GM23248 (cell line): ENCODE data around the gene CBX1. TPM values are rescaled to one million over a fixed set of nuclear protein-coding genes. Genes with fewer than 3 reads are reported as not detected.

Source experiments
- DNase-seq: peaks from one replicate; pipeline ENCODE4 v3.0.0-alpha.2; 2015
- H2AFZ ChIP-seq: fragments of 200-600 bp; sonication (generic); 2 replicates; pipeline ENCODE4 v1.6.1; 2016; ENCODE audit warnings: antibody characterized with exemption
- H3F3A ChIP-seq: fragments of 200-600 bp; sonication (generic); 2 replicates; pipeline ENCODE4 v1.6.1; 2016; ENCODE audit warnings: mild to moderate bottlenecking, antibody characterized with exemption, mixed run types; ENCODE audit not compliant: insufficient read depth
- H3K27ac ChIP-seq: fragments of 200-600 bp; sonication (generic); 2 replicates; pipeline ENCODE4 v1.5.1; 2016; ENCODE audit warnings: mild to moderate bottlenecking
- H3K27me3 ChIP-seq: fragments of 200-600 bp; sonication (generic); replicated peaks from 2 replicates; pipeline ENCODE4 v1.6.1; 2016; ENCODE audit warnings: mild to moderate bottlenecking; ENCODE audit not compliant: insufficient read depth
- H3K36me3 ChIP-seq: fragments of 200-600 bp; sonication (generic); 2 replicates; pipeline ENCODE4 v1.6.1; 2016; ENCODE audit warnings: low read depth, mild to moderate bottlenecking
- H3K4me1 ChIP-seq: fragments of 200-600 bp; sonication (generic); 2 replicates; pipeline ENCODE4 v1.6.1; 2016; ENCODE audit warnings: mild to moderate bottlenecking; ENCODE audit not compliant: insufficient read depth
- H3K4me2 ChIP-seq: fragments of 200-600 bp; sonication (generic); one replicate; pipeline ENCODE4 v1.6.1; 2016; ENCODE audit warnings: mild to moderate bottlenecking; ENCODE audit not compliant: unreplicated experiment
- H3K4me3 ChIP-seq: fragments of 200-600 bp; sonication (generic); 2 replicates; pipeline ENCODE4 v1.5.1; 2016; ENCODE audit warnings: mild to moderate bottlenecking
- H3K79me2 ChIP-seq: fragments of 200-600 bp; sonication (generic); 2 replicates; pipeline ENCODE4 v1.6.1; 2016; ENCODE audit warnings: mild to moderate bottlenecking; ENCODE audit not compliant: insufficient read depth
- H3K9ac ChIP-seq: fragments of 200-600 bp; sonication (generic); 2 replicates; pipeline ENCODE4 v1.6.1; 2016; ENCODE audit warnings: mild to moderate bottlenecking
- H3K9me2 ChIP-seq: fragments of 200-600 bp; sonication (generic); 2 replicates; pipeline ENCODE4 v1.6.1; 2016; ENCODE audit warnings: mixed run types, mild to moderate bottlenecking, moderate library complexity; ENCODE audit not compliant: insufficient read depth
- H3K9me3 ChIP-seq: fragments of 200-600 bp; sonication (generic); one replicate; pipeline ENCODE4 v1.6.1; 2017; ENCODE audit warnings: low read depth
- H4K20me1 ChIP-seq: fragments of 200-600 bp; sonication (generic); 2 replicates; pipeline ENCODE4 v1.6.0; 2016; ENCODE audit not compliant: insufficient read depth
- EZH2 ChIP-seq: fragments of 200-600 bp; sonication (generic); IDR thresholded peaks from 2 replicates; pipeline ENCODE4 v1.6.1; 2018; ENCODE audit warnings: antibody characterized with exemption, mild to moderate bottlenecking; ENCODE audit not compliant: insufficient read depth, poor library complexity, severe bottlenecking
- EZH2phosphoT487 ChIP-seq: fragments of 200-600 bp; sonication (generic); IDR thresholded peaks from 2 replicates; pipeline ENCODE4 v1.6.1; 2018; ENCODE audit warnings: antibody characterized with exemption, moderate library complexity, mild to moderate bottlenecking, low read depth; ENCODE audit not compliant: insufficient read depth
- WGBS, 2 experiments: methylation state at CpG; one replicate each; pipeline ENCODE4 v1.1.6; 2015 to 2017; ENCODE audit warnings: low lambda C conversion rate in 2 of 2, low coverage in 1 of 2; ENCODE audit errors: missing lambda C conversion rate in 2 of 2; 5-methylcytosine and 5-hydroxymethylcytosine counted together
- in situ Hi-C: fragments of 300-500 bp; cut with MboI; formaldehyde crosslinking; loops from 2 replicates; pipeline ENCODE4 v1.15.0; 2020
- polyA plus RNA-seq: library from polyadenylated mRNA; unstranded; fragments of >200 nt; fragmentation: Nextera tagmentation; extraction: Ambion mirVana; gene quantifications from 2 replicates; pipeline ENCODE4 v1.2.1, GENCODE V29; 2016
- total RNA-seq: library from RNA; depleted of rRNA; stranded (reverse); fragments of >200 nt; shearing (Covaris generic); gene quantifications from 2 replicates; pipeline ENCODE4 v1.2.3, GENCODE V29; 2014

Gene CBX1
- total and polyA plus RNA-seq, 2 experiments from 2014 or later: 40.0 to 53.6 TPM

GRCh38 chr17:48047113-48047740 is 54.1 kb downstream of the CBX1 start:
- Histone ChIP-seq H3K4me3 (peak overlapping the region; percentile 84), H3K9me2 (no peaks in the 10 kb centered on the region), H3K27ac (peak overlapping the region; percentile 91), H3K36me3 (peaks cover 3% of the 10 kb centered on the region; the same call in 1 of the 2 replicates), H3K9ac (peak overlapping the region; percentile 93), H3K4me2 (peak overlapping the region; percentile 94), H3K27me3 (no peaks in the 10 kb centered on the region), H3K9me3 (no peaks in the 10 kb centered on the region), H3K4me1 (peaks cover 39% of the 10 kb centered on the region), H3K79me2 (peaks cover 50% of the 10 kb centered on the region), H3F3A (peaks cover 50% of the 10 kb centered on the region), H2AFZ (peak overlapping the region; percentile 79), H4K20me1 (no peaks in the 10 kb centered on the region)
- in situ Hi-C loops: no loop called here
- WGBS, 2 experiments: 11 to 13% methylated on average over 26 of the region's 26 CpGs
- no peak for DNase-seq
- TF ChIP-seq EZH2phosphoT487 (no peak), EZH2 (no peak)

- H2AFZ ChIP-seq: no peak overlapping the region
- peak overlapping the region; percentile 84 for H3K4me3 ChIP-seq
- in situ Hi-C loops: no loop called here
- peaks cover 40% of the 10 kb centered on the region for H3K79me2 ChIP-seq
- H3K27me3 ChIP-seq: no peaks in the 10 kb centered on the region
- H3K27ac ChIP-seq: no peak overlapping the region
- no peaks in the 10 kb centered on the region for H4K20me1 ChIP-seq
- no peaks in the 10 kb centered on the region for H3K9me3 ChIP-seq
- DNase-seq: no peak
- TF ChIP-seq EZH2 (no peak), EZH2phosphoT487 (no peak)
- peak overlapping the region; percentile 94 for H3K4me2 ChIP-seq
- H3F3A ChIP-seq: peaks cover 45% of the 10 kb centered on the region
- peaks cover 2% of the 10 kb centered on the region; the same call in 1 of the 2 replicates for H3K36me3 ChIP-seq
- WGBS, 2 experiments: 95 to 96% methylated on average over 7 of the region's 7 CpGs
- peaks cover 30% of the 10 kb centered on the region for H3K4me1 ChIP-seq
- H3K9me2 ChIP-seq: no peaks in the 10 kb centered on the region
- H3K9ac ChIP-seq: 0 out of 2 replicates have a peak overlapping the region, but pooled peaks have one; percentile 93
Measured at GRCh38 chr17:48046296-48046695, 55.0 kb downstream of the CBX1 start.

GRCh38 chr17:48045316-48046001 is 55.8 kb downstream of the CBX1 start:
- Histone ChIP-seq H3K79me2 (peaks cover 32% of the 10 kb centered on the region), H3K27ac (no peak overlapping the region), H3K4me3 (no peak overlapping the region), H3K4me1 (peaks cover 22% of the 10 kb centered on the region), H3K36me3 (no peaks in the 10 kb centered on the region), H3K9me3 (no peaks in the 10 kb centered on the region), H3F3A (peaks cover 37% of the 10 kb centered on the region), H3K4me2 (no peak overlapping the region), H2AFZ (no peak overlapping the region), H4K20me1 (no peaks in the 10 kb centered on the region), H3K9ac (no peak overlapping the region), H3K9me2 (no peaks in the 10 kb centered on the region), H3K27me3 (no peaks in the 10 kb centered on the region)
- TF ChIP-seq EZH2phosphoT487 (no peak), EZH2 (no peak)
- 42 to 50% methylated on average over 8 of the region's 8 CpGs for WGBS, 2 experiments
- DNase-seq: peak; percentile 62
- in situ Hi-C loops: no loop called here

- H3K79me2 ChIP-seq: peaks cover 26% of the 10 kb centered on the region
- H3F3A ChIP-seq: peaks cover 32% of the 10 kb centered on the region
- H3K9me3 ChIP-seq: no peaks in the 10 kb centered on the region
- TF ChIP-seq EZH2phosphoT487: no peak
- no peak for TF ChIP-seq EZH2
- peaks cover 16% of the 10 kb centered on the region for H3K4me1 ChIP-seq
- in situ Hi-C loops: no loop called here
- no peak overlapping the region for H3K4me3 ChIP-seq
- 94 to 97% methylated on average over 4 of the region's 4 CpGs for WGBS, 2 experiments
- no peak overlapping the region for H2AFZ ChIP-seq
- no peaks in the 10 kb centered on the region for H3K27me3 ChIP-seq
- no peak overlapping the region for H3K27ac ChIP-seq
- no peak overlapping the region for H3K9ac ChIP-seq
- no peaks in the 10 kb centered on the region for H4K20me1 ChIP-seq
- no peak for DNase-seq
- H3K9me2 ChIP-seq: no peaks in the 10 kb centered on the region
- H3K4me2 ChIP-seq: no peak overlapping the region
- H3K36me3 ChIP-seq: no peaks in the 10 kb centered on the region
Measured at GRCh38 chr17:48044851-48045250, 56.4 kb downstream of the CBX1 start.
